Panc1 (cell line): ENCODE data around the gene CYP27C1. TPM values are rescaled to one million over a fixed set of nuclear protein-coding genes. Genes with fewer than 3 reads are reported as not detected.

Experiments used
- ATAC-seq: fragments of 200-7000 bp; cut with Tn5 transposase; 2 replicates; pipeline ENCODE4 v1.9.1; 2020; ENCODE audit warnings: mild to moderate bottlenecking, moderate library complexity
- BruUV-seq: library from RNA; stranded (reverse); fragments of 400-500 nt; replicated peaks from 2 replicates; lab custom pipeline; 2021; lab: Mats Ljungman, UMichigan
- CTCF ChIA-PET: fragments of 300-600 bp; sonication (Branson Sonifier 250); formaldehyde crosslinking; loops from one replicate; lab custom pipeline; 2022; ENCODE audit warnings: antibody characterized with exemption; lab: Charles Lee
- POLR2A ChIA-PET: fragments of 300-600 bp; sonication (Branson Sonifier 250); formaldehyde crosslinking; loops from one replicate; lab custom pipeline; 2022; ENCODE audit warnings: antibody characterized with exemption; lab: Charles Lee
- DNase-seq: peaks from one replicate; pipeline ENCODE4 v3.0.0-alpha.2; 2010; ENCODE audit warnings: low read depth, low spot score
- H3K27ac ChIP-seq: 2 replicates; pipeline ENCODE4 v1.5.1; 2011; ENCODE audit warnings: mild to moderate bottlenecking, low read length, inconsistent platforms
- H3K27me3 ChIP-seq: fragments of 200-500 bp; sonication (Bioruptor generic); 2 replicates; pipeline ENCODE4 v1.6.0; 2014; ENCODE audit warnings: low read length, inconsistent platforms; ENCODE audit not compliant: control insufficient read depth, insufficient read depth
- H3K36me3 ChIP-seq: fragments of 200-500 bp; sonication (Bioruptor generic); 2 replicates; pipeline ENCODE4 v1.5.1; 2014; ENCODE audit warnings: inconsistent platforms, mild to moderate bottlenecking, low read length, moderate library complexity; ENCODE audit not compliant: control insufficient read depth, insufficient read depth
- H3K4me1 ChIP-seq: 2 replicates; pipeline ENCODE4 v1.5.1; 2011; ENCODE audit warnings: inconsistent platforms, mild to moderate bottlenecking, low read length, moderate library complexity; ENCODE audit not compliant: control insufficient read depth, insufficient read depth
- H3K4me3 ChIP-seq, 2 experiments: 2 replicates each; pipeline ENCODE4 v1.5.1; 2011 to 2012; ENCODE audit warnings: low read depth in 2 of 2, low read length in 2 of 2, mild to moderate bottlenecking in 2 of 2, inconsistent platforms in 1 of 2, moderate library complexity in 1 of 2
- H3K9me3 ChIP-seq: fragments of 200-500 bp; sonication (Bioruptor generic); 2 replicates; pipeline ENCODE4 v1.5.1; 2014; ENCODE audit warnings: low read depth, mild to moderate bottlenecking, inconsistent platforms, low read length, moderate library complexity; ENCODE audit not compliant: control insufficient read depth, insufficient read depth
- POLR2AphosphoS5 ChIP-seq: IDR thresholded peaks from 2 replicates; pipeline ENCODE4 v1.6.1; 2012; ENCODE audit warnings: mild to moderate bottlenecking, low read depth, low read length, moderate library complexity
- SIN3A ChIP-seq: IDR thresholded peaks from 2 replicates; pipeline ENCODE4 v1.6.1; 2012; ENCODE audit warnings: low read depth, mild to moderate bottlenecking, low read length, moderate library complexity, borderline replicate concordance; ENCODE audit not compliant: insufficient read depth
- TCF7L2 ChIP-seq: IDR thresholded peaks from 2 replicates; pipeline ENCODE4 v1.6.1; 2011; ENCODE audit warnings: mild to moderate bottlenecking, low read depth, low read length, inconsistent platforms
- in situ Hi-C: cut with HindIII; loops from 2 replicates; pipeline ENCODE4 v1.10.0; 2016; ENCODE audit warnings: low sequenced_read_pairs, low pct_unique_long_range_greater_than_20kb
- intact Hi-C: fragments of 100-400 bp; cut with micrococcal nuclease; formaldehyde crosslinking; loops from one replicate; pipeline ENCODE4 v1.10.0; 2022; ENCODE audit not compliant: unreplicated experiment
- total RNA-seq: library from RNA; stranded (reverse); gene quantifications from one replicate; pipeline ENCODE4 v1.2.1, GENCODE V29; 2021; ENCODE audit not compliant: unreplicated experiment
- TF ChIP-seq, protein P1 (sequence below): fragments of 450-650 bp; IDR thresholded peaks from 2 replicates; pipeline ENCODE4 v1.5.1; 2017; ENCODE audit warnings: mild to moderate bottlenecking
- TF ChIP-seq, protein P2 (sequence below), 2 experiments: IDR thresholded peaks; 2 replicates each; pipeline ENCODE4 v1.6.1; 2011 to 2012; ENCODE audit warnings: low read depth in 2 of 2, control low read depth in 1 of 2, low read length in 1 of 2, mild to moderate bottlenecking in 1 of 2, moderate library complexity in 1 of 2; ENCODE audit not compliant: insufficient read depth in 1 of 2

The CYP27C1 gene
- total RNA-seq, 1 experiment from 2014 or later = 5.7 TPM

DNA sequence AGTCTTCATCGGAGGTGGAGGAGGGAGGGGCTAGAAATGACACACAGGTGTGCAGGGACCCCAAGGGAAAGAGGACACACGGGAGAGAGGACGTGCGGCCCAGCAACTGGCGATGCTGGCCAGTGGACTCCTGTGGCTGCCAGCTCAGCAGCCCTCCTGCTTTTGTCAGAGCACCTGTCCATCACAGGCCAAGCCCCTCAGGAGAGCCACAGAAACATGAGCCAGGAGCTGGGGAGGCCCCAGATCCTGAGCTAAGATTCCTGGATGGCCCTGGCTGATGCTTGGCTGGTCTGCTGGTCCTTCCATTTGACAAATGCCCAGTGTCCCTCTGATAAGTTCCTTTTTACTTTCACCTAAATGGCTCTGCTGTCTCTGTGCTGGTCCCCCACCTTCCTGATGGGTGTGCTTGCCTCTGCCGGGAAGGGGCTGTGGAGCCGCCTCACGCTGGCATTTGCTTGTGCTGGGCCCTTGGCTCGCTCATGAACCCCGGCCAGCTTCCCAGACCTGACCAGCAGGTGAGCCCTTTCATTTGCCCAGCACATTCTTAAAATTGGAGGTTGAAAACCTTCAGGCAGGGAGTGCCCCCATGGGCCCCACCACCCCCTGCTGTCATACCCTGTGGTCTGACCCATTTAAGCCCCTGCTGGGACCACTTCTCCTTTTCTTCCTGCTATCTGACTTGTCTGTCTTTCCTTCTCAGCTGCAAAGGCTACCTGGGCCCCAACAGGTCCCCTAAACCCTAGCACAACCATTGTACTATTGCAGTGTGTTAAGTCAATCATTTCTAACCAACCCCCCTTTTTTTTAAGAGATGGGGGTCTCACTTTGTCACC, 37.3 kb downstream of the CYP27C1 start:
- ATAC-seq = peak; percentile 54; the same call in 1 of the 2 replicates
- BruUV-seq = no TSS peak
- DNase-seq = no peak
- no peaks in the 10 kb centered on the region for H3K36me3 ChIP-seq
- no peak for TF ChIP-seq SIN3A
- TF ChIP-seq, protein P1, sequence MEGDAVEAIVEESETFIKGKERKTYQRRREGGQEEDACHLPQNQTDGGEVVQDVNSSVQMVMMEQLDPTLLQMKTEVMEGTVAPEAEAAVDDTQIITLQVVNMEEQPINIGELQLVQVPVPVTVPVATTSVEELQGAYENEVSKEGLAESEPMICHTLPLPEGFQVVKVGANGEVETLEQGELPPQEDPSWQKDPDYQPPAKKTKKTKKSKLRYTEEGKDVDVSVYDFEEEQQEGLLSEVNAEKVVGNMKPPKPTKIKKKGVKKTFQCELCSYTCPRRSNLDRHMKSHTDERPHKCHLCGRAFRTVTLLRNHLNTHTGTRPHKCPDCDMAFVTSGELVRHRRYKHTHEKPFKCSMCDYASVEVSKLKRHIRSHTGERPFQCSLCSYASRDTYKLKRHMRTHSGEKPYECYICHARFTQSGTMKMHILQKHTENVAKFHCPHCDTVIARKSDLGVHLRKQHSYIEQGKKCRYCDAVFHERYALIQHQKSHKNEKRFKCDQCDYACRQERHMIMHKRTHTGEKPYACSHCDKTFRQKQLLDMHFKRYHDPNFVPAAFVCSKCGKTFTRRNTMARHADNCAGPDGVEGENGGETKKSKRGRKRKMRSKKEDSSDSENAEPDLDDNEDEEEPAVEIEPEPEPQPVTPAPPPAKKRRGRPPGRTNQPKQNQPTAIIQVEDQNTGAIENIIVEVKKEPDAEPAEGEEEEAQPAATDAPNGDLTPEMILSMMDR = no peak
- no peak for TF ChIP-seq TCF7L2
- no peak for TF ChIP-seq POLR2AphosphoS5
- TF ChIP-seq, protein P2, sequence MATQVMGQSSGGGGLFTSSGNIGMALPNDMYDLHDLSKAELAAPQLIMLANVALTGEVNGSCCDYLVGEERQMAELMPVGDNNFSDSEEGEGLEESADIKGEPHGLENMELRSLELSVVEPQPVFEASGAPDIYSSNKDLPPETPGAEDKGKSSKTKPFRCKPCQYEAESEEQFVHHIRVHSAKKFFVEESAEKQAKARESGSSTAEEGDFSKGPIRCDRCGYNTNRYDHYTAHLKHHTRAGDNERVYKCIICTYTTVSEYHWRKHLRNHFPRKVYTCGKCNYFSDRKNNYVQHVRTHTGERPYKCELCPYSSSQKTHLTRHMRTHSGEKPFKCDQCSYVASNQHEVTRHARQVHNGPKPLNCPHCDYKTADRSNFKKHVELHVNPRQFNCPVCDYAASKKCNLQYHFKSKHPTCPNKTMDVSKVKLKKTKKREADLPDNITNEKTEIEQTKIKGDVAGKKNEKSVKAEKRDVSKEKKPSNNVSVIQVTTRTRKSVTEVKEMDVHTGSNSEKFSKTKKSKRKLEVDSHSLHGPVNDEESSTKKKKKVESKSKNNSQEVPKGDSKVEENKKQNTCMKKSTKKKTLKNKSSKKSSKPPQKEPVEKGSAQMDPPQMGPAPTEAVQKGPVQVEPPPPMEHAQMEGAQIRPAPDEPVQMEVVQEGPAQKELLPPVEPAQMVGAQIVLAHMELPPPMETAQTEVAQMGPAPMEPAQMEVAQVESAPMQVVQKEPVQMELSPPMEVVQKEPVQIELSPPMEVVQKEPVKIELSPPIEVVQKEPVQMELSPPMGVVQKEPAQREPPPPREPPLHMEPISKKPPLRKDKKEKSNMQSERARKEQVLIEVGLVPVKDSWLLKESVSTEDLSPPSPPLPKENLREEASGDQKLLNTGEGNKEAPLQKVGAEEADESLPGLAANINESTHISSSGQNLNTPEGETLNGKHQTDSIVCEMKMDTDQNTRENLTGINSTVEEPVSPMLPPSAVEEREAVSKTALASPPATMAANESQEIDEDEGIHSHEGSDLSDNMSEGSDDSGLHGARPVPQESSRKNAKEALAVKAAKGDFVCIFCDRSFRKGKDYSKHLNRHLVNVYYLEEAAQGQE (IDR thresholded peaks at IDR 0.05; ENCODE audit: insufficient read depth in 1 of 2, low read depth in 2 of 2, low read length in 1 of 2) = no peak
- H3K4me3 ChIP-seq = no peak overlapping the region
- POLR2A ChIA-PET = no interaction called here
- no peaks in the 10 kb centered on the region for H3K4me1 ChIP-seq
- no peaks in the 10 kb centered on the region for H3K27me3 ChIP-seq
- in situ Hi-C loops = no loop called here
- intact Hi-C loops = no loop called here
- CTCF ChIA-PET = no interaction called here
- no peak overlapping the region for H3K27ac ChIP-seq
- H3K9me3 ChIP-seq = 0 out of 2 replicates have a peak, but pooled peaks cover 3% of the 10 kb centered on the region

DNA sequence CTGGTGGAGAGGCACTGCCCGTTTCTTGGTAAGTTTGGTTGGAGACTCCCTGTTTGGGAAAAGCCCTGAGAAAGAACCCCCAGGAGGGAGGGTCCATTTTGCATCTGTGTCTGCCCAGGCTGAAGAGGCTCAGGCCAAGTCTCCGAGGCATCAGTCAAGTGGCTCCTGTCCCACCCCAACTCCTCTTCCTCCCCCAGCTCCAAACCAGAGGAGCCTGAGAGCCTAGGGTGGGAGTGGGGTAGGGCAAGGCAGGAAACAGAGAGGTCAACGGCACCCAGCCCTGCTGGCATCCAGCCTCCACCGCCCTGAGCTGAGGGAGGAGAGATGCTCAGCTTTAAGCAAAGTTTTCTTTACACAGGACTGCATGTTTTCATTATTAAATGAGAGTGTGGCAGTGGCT, 38.2 kb downstream of the CYP27C1 start:
- Histone ChIP-seq H3K4me1 (no peaks in the 10 kb centered on the region), H3K9me3 (0 out of 2 replicates have a peak, but pooled peaks cover 3% of the 10 kb centered on the region), H3K4me3 (no peak overlapping the region), H3K27me3 (no peaks in the 10 kb centered on the region), H3K36me3 (no peaks in the 10 kb centered on the region), H3K27ac (no peak overlapping the region)
- BruUV-seq = no TSS peak
- DNase-seq = no peak
- ChIA-PET POLR2A (no interaction called here), CTCF (no interaction called here)
- intact Hi-C loops (no loop called here), in situ Hi-C loops (no loop called here)
- TF ChIP-seq, protein P2 (IDR thresholded peaks at IDR 0.05; ENCODE audit: insufficient read depth in 1 of 2, low read depth in 2 of 2, low read length in 1 of 2) = no peak
- TF ChIP-seq, protein P1 = no peak
- TF ChIP-seq POLR2AphosphoS5 (no peak), TCF7L2 (no peak), SIN3A (no peak)
- no peak for ATAC-seq
